K562 (cell line): ENCODE results near the gene SCNN1A. TPM values are rescaled to one million over a fixed set of nuclear protein-coding genes. Genes with fewer than 3 reads are reported as not detected.

Experiments
- CTCF ChIP-seq, 3 experiments: IDR thresholded peaks in 2 of 3; conservative IDR thresholded peaks in 1 of 3; 2 replicates each; pipeline ENCODE4 v1.5.1; 2011 to 2012; ENCODE audit warnings: low read length in 3 of 3, mild to moderate bottlenecking in 3 of 3, control low read depth in 2 of 3, improper control_type of control experiment in 1 of 3, inconsistent platforms in 1 of 3, low read depth in 1 of 3, mixed read lengths in 1 of 3, moderate library complexity in 1 of 3; ENCODE audit not compliant: insufficient read depth in 2 of 3
- POLR2A ChIP-seq: fragments of 450-650 bp; conservative IDR thresholded peaks from 2 replicates; pipeline ENCODE4 v1.6.1; 2016
- PRPF4 ChIP-seq: fragments of 200-400 bp; formaldehyde crosslinking; IDR thresholded peaks from one replicate; pipeline ENCODE4 v1.6.1; 2017; ENCODE audit warnings: low read length, low read depth, mild to moderate bottlenecking; ENCODE audit not compliant: insufficient read depth, poor library complexity, severe bottlenecking
- RAD21 ChIP-seq, 2 experiments: fragments of 250-450 bp in 1 of 2; fragments of 450-650 bp in 1 of 2; sonication (Bioruptor Pico) in 1 of 2; formaldehyde crosslinking in 1 of 2; IDR thresholded peaks in 1 of 2; conservative IDR thresholded peaks in 1 of 2; 2 replicates each; pipeline versions ENCODE4 v1.4.0 to v1.8.0; 2020 to 2022; ENCODE audit warnings: mild to moderate bottlenecking in 2 of 2, moderate library complexity in 1 of 2
- SMC3 ChIP-seq: conservative IDR thresholded peaks from 2 replicates; pipeline ENCODE4 v1.6.1; 2011; ENCODE audit warnings: low read depth, low read length, improper control_type of control experiment; ENCODE audit not compliant: insufficient read depth
- STAG1 ChIP-seq: sonication (generic); formaldehyde crosslinking; IDR thresholded peaks from 2 replicates; pipeline ENCODE4 v1.5.0; 2020; ENCODE audit warnings: missing genetic modification reagents, borderline replicate concordance
- TFAP4 ChIP-seq: sonication (generic); formaldehyde crosslinking; IDR thresholded peaks from 2 replicates; pipeline ENCODE4 v1.8.0; 2022; ENCODE audit warnings: missing genetic modification reagents, mild to moderate bottlenecking, moderate library complexity, borderline replicate concordance
- TOE1 ChIP-seq, 2 experiments: fragments of 450-650 bp in 1 of 2; sonication (generic) in 1 of 2; formaldehyde crosslinking in 1 of 2; IDR thresholded peaks; 2 replicates each; pipeline versions ENCODE4 v1.7.1 to v1.8.0; 2016 to 2022; ENCODE audit warnings: borderline replicate concordance in 2 of 2, mild to moderate bottlenecking in 2 of 2, antibody characterized with exemption in 1 of 2, inconsistent platforms in 1 of 2, low read depth in 1 of 2, missing genetic modification reagents in 1 of 2, moderate library complexity in 1 of 2
- XRCC5 ChIP-seq: fragments of 200-400 bp; formaldehyde crosslinking; IDR thresholded peaks from 2 replicates; pipeline ENCODE4 v1.6.1; 2017; ENCODE audit warnings: low read depth, mild to moderate bottlenecking, low read length
- ZC3H8 ChIP-seq: fragments of 450-650 bp; IDR thresholded peaks from 2 replicates; pipeline ENCODE4 v1.6.1; 2017
- ZNF507 ChIP-seq: conservative IDR thresholded peaks from 2 replicates; pipeline ENCODE4 v1.6.1; 2017; ENCODE audit warnings: missing genetic modification characterization, missing compliant biosample characterization
- polyA plus RNA-seq, 8 experiments: library from polyadenylated mRNA; depleted of rRNA in 4 of 8; stranded (reverse) in 5 of 8; unstranded in 3 of 8; fragments of >200 nt; fragmentation: Nextera tagmentation in 2 of 8; fragmentation: Illumina TruSeq in 1 of 8; extraction: Ambion mirVana in 2 of 8; extraction: Trizol in 1 of 8; gene quantifications; 2 replicates each; pipeline versions ENCODE4 v1.2.1 to v1.2.3, GENCODE V29; 2011 to 2014; ENCODE audit warnings: inconsistent platforms in 1 of 8, missing spikeins in 1 of 8
- total RNA-seq, 7 experiments: library from RNA; depleted of rRNA in 6 of 7; stranded (reverse); fragments of >200 nt in 6 of 7; fragmentation: Illumina TruSeq in 2 of 7; extraction: Trizol in 2 of 7; gene quantifications; 2 replicates each; pipeline versions ENCODE4 v1.2.1 to v1.2.3, GENCODE V29; 2011 to 2021; ENCODE audit warnings: low replicate concordance in 1 of 7

SCNN1A gene
- total and polyA plus RNA-seq, 9 of the 15 experiments (the other 6 are each of a cell fraction or from before 2014, with no cell fraction given): 0.15 to 0.49 (median 0.32) TPM; not detected in 5

- TF ChIP-seq CTCF (IDR thresholded peaks at IDR 0.05 in 2 of 3, conservative IDR thresholded peaks at IDR 0.05 in 1 of 3; ENCODE audit: insufficient read depth in 2 of 3, low read depth in 1 of 3, low read length in 3 of 3): peak; percentile 46 to 68 (median 56)
- TF ChIP-seq SMC3: peak; percentile 56
- no peak for TF ChIP-seq TOE1 (IDR thresholded peaks at IDR 0.05; ENCODE audit: borderline replicate concordance)
- no peak for TF ChIP-seq TOE1 (CRISPR knock-in tag; IDR thresholded peaks at IDR 0.05; ENCODE audit: borderline replicate concordance, low read depth)
- peak; percentile 27 to 73; a peak in 3 of 4 replicates for TF ChIP-seq RAD21 (CRISPR knock-in tag; conservative IDR thresholded peaks at IDR 0.05 in 1 of 2, IDR thresholded peaks at IDR 0.05 in 1 of 2)
- no peak for TF ChIP-seq PRPF4
- no peak for TF ChIP-seq ZNF507
- TF ChIP-seq ZC3H8: no peak
- TF ChIP-seq XRCC5: no peak
- no peak for TF ChIP-seq STAG1 (CRISPR knock-in tag)
- TF ChIP-seq POLR2A: 0 out of 2 replicates have a peak, but pooled peaks have one; percentile 37
- 0 out of 2 replicates have a peak, but pooled peaks have one; percentile 13 for TF ChIP-seq TFAP4 (CRISPR knock-in tag)
These were observed 48.8 kb downstream of the SCNN1A start (continued) for GRCh38 chr12:6326316-6327228.
